HepG2 (cell line): Measurements from ENCODE around the gene FARSB.

Experiments used
- CTCF ChIP-seq: sonication (generic); formaldehyde crosslinking; IDR thresholded peaks from 2 replicates; pipeline ENCODE4 v1.5.0; 2020; ENCODE audit warnings: mild to moderate bottlenecking, missing genetic modification reagents, moderate library complexity
- ETV5 ChIP-seq: IDR thresholded peaks from 2 replicates; pipeline ENCODE4 v1.6.1; 2018; ENCODE audit warnings: missing biosample characterization, missing genetic modification reagents, inconsistent platforms, borderline replicate concordance
- MXD3 ChIP-seq: IDR thresholded peaks from 2 replicates; pipeline ENCODE4 v1.6.1; 2016; ENCODE audit warnings: mild to moderate bottlenecking, missing biosample characterization, missing genetic modification reagents
- POLR2A ChIP-seq, 2 experiments: IDR thresholded peaks; 2 replicates each; pipeline ENCODE4 v1.6.1; 2011; ENCODE audit warnings: low read depth in 2 of 2, low read length in 2 of 2, mild to moderate bottlenecking in 1 of 2, moderate library complexity in 1 of 2; ENCODE audit not compliant: insufficient read depth in 1 of 2
- POLR2AphosphoS5 ChIP-seq: IDR thresholded peaks from 2 replicates; pipeline ENCODE4 v1.6.1; 2012; ENCODE audit warnings: low read depth, low read length
- RNF2 ChIP-seq: fragments of 450-650 bp; conservative IDR thresholded peaks from 2 replicates; pipeline ENCODE4 v1.6.1; 2016; ENCODE audit warnings: low read depth
- SATB2 ChIP-seq: sonication (generic); formaldehyde crosslinking; IDR thresholded peaks from 2 replicates; pipeline ENCODE4 v1.5.0; 2020; ENCODE audit warnings: missing genetic modification reagents
- SIX4 ChIP-seq: sonication (generic); formaldehyde crosslinking; IDR thresholded peaks from 2 replicates; pipeline ENCODE4 v1.4.0; 2020; ENCODE audit warnings: missing genetic modification reagents
- TCF7 ChIP-seq: sonication (generic); IDR thresholded peaks from 2 replicates; pipeline ENCODE4 v1.6.1; 2016; ENCODE audit warnings: antibody characterized with exemption, low read depth
- ZNF160 ChIP-seq: sonication (generic); formaldehyde crosslinking; IDR thresholded peaks from 2 replicates; pipeline ENCODE4 v1.8.0; 2022; ENCODE audit warnings: mild to moderate bottlenecking, inconsistent platforms, missing genetic modification reagents
- ZNF282 ChIP-seq: fragments of 450-650 bp; IDR thresholded peaks from 2 replicates; pipeline ENCODE4 v1.6.1; 2018; ENCODE audit not compliant: partially characterized antibody
- ZNF746 ChIP-seq: sonication (generic); formaldehyde crosslinking; IDR thresholded peaks from 2 replicates; pipeline ENCODE4 v1.8.0; 2022; ENCODE audit warnings: mild to moderate bottlenecking, missing genetic modification reagents

DNA sequence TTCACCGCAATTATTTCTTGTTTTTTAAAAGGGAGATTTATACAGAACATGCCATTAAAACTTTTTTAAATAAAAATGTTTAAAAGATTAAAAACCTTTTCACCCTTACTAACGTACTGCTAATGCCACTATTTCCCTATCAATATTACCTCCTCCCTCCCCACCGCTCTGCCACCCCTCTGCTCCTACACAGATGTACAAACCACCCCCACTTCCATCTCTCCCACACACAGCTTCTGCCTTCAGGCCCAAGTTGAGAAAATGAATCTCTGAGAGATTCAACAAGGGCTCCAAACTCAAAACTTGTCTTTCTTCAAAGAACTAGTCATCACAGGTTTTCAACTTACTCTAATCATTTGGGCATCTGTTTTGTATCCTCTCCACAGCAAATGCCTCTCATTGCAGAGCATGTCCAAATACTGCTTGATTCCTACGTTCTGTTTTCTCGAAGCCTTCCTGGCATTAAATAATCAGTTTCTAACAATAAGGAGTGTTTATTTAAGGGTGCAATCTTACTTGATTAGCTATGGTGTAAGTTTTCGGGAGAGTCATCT is 32.1 kb downstream of the FARSB start:
- TF ChIP-seq ZNF160 (CRISPR knock-in tag) (no peak), CTCF (no peak), SIX4 (CRISPR knock-in tag) (no peak), ETV5 (CRISPR knock-in tag) (no peak), TCF7 (no peak), POLR2AphosphoS5 (no peak), ZNF746 (CRISPR knock-in tag) (no peak), RNF2 (no peak), SATB2 (no peak), ZNF282 (no peak), MXD3 (CRISPR knock-in tag) (no peak), POLR2A (IDR thresholded peaks at IDR 0.05; ENCODE audit: insufficient read depth in 1 of 2, low read depth in 2 of 2, low read length in 2 of 2) (no peak)
